Measurements from ENCODE around the gene DACH1. TPM values are rescaled to one million over a fixed set of nuclear protein-coding genes. Genes with fewer than 3 reads are reported as not detected.

Gene DACH1
- total RNA-seq, 1 donor from 2014 or later = 2.9 TPM

DNA sequence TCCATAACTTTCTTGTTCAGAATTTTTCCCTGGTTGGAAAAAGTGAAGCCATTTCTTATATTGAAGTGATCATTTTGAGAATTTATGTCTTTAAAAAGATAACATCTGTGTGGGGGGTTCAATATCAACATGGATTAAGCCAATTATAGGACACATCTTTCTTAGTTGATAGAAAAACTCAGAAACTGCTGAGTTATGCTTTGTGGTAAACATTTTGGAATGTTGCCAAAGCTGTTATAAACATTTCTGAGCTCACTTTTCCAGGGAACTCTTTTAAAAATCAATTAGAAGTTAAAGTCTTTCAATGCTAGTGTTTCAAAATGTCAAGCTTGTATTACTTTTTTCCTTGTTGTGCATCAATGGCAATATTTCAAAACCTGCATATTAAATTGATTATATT lies 248.8 kb downstream of the DACH1 start:
- DNase-seq (no peak), ATAC-seq (ENCODE audit: poor library complexity) (no peak)
- intact Hi-C loops (cut with DNase I) = no loop called here

DNA sequence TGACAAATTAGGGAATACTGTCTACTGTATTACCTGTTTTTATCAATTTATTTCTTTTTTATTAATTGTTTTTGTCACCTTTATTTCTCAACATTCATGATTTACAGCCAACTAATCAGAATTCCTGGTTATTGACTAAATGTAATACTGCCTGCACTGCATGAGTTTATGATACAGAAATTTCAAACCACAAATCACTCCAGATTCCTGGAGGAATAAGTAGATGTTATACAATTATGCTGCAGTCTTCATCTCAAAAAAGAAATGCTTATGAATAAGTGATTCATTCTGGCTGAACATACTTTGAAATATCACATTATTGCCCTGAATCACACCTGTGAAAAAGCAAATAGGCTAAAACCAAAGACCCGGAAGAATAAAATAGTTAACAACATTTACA lies 249.7 kb downstream of the DACH1 start:
- intact Hi-C loops (cut with DNase I) = no loop called here
- DNase-seq (no peak), ATAC-seq (ENCODE audit: poor library complexity) (no peak)

DNA sequence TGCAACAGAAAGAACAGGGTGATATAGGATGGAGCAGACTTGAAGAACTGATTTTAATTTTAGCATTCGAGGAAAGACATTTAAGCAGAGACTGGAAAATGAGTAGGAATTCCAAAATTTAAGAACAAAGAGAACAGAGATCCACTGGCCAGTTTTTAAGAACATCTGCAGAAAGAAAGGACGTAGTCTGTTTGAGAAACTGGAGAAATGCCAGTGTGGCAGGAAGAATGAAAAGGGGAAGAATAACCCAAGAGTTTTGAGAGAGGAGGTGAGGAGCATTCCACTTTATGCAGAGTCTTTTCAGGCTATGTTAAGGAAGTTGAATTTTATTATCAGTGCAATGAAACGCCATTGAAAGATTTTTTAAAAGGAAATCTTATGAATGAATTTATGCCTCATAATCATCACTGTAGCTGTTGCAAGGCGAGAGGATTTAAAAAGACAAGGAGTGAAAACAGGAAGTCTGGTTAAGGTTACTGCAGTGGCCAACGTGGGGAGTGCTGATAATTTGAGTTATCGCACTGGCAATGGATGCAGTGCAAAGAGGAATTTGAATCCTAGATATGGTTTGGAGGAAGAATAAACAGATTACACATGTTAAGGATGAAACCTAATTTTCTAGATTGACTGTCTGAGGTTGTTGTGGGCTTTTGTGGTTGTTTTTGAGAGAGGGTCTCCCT lies 253.8 kb downstream of the DACH1 start:
- ATAC-seq (ENCODE audit: poor library complexity) (no peak), DNase-seq (no peak)
- intact Hi-C loops (cut with DNase I) = no loop called here

DNA sequence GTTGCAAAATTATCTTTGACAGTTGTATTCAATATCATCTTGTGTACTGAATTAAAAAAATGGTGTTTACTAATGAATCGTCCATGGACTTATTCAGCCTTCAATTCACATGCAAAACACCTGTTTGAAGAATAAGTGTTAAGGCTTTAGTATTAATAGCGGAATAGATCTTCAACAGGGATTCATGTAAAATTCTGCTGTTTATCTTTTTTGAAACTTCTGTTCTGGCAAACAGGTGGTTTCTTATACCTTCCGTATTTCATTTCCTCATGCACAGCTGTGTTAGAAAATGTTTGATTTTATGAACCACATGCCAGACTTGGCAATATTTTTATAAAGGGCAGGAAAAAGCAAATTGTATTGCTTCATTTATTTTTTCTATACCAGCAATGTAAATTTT lies 255.7 kb downstream of the DACH1 start:
- intact Hi-C loops (cut with DNase I) = no loop called here
- ATAC-seq (ENCODE audit: poor library complexity) = no peak
- DNase-seq = no peak

DNA sequence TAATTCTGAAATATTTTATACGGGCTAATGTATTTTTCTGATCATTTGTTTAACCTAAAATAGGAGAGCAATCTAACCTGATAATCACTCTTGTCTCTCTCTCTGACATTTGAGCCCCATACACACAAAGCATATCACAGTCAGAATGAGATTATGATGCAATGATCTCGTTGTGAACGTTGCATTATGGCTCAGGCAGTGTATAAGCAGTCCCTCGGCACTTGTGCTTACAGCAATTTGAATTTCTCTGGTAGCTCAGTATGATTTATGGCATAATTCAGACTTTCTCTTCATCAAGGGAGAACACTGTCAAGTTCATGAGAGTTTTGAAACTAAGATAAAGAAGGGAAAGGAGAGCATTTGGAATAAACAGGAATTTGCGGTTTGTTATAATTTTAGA lies 256.1 kb downstream of the DACH1 start:
- DNase-seq = no peak
- ATAC-seq (ENCODE audit: poor library complexity) = no peak
- intact Hi-C loops (cut with DNase I) = no loop called here

DNA sequence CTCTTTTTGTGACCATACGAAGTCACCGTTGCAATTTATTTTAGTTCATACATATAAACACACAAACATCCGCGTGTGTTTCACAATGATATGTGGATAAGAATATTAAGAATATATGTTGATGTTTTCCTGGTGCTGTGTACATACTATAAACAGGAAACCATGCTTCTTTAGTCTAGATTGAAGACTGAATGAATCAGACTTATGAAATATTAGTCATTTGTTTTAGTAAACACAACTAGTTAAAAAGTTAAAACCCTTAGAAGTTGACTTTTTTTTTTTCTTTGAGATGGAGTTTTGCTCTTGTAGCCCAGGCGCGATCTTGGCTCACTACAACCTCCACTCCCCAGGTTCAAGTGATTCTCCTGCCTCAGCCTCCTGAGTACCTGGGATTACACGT lies 257.7 kb downstream of the DACH1 start:
- DNase-seq = no peak
- intact Hi-C loops (cut with DNase I) = no loop called here
- ATAC-seq (ENCODE audit: poor library complexity) = no peak

DNA sequence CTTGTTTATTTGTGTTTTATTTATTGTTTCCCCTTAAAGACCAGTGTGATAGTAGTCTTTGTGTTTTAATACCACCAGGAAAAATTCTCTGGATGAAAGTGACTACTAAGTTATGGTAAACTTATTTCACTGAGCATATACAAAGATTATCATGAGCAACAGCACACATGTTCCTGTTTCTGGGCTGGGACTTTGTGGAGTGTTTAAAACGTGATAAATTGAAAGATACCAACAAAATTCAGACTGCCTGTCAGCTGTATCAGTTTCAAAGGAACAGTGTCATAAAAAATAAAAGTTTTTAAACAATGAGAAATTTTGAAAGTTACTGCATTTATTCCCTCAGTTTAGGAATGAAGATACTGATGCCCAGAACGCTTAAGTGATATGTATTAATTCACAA lies 259.4 kb downstream of the DACH1 start:
- intact Hi-C loops (cut with DNase I) = no loop called here
- no peak for ATAC-seq (ENCODE audit: poor library complexity)

DNA sequence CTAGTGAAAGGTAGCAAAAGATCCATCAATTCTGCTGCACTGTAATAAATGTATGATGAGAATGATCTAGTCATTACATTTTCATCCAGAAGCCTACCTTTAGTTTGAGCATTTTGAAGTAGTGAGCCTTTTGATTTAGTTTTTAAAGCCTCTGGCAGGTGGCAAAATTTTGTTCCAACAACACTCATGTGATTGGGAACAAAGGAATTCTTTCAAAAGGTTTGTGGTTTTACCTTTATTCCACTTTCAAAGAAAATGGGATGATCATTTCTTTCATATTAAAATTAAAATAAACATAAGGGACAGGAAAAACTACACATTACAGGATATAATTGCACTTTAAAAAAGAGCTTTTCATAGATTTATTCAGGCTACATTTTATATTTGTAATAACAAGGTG lies 260.2 kb downstream of the DACH1 start:
- no peak for DNase-seq
- intact Hi-C loops (cut with DNase I) = no loop called here
- no peak for ATAC-seq (ENCODE audit: poor library complexity)

More for the DNA sequence above, 259.4 kb downstream of the DACH1 start:
- no peak for DNase-seq

DNA sequence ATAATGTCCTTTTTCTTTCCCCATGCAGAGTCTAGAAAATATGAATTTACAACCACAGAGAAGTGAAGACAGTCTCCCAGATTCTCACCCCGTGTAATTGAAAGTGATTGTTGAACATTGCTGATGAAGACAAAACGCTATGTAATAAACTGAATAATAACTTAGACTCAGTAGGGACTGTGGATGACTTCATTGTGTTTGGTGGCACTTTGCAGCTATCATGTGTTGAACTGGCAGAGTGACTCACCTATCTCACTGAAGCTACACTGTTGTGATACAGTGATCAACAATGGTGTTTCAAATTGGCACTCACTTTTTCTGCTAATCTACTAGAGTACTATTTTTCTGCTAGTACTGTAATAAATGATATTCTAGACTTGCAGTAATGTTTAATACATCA lies 261.3 kb downstream of the DACH1 start:
- intact Hi-C loops (cut with DNase I) = no loop called here
- no peak for DNase-seq
- no peak for ATAC-seq (ENCODE audit: poor library complexity)

DNA sequence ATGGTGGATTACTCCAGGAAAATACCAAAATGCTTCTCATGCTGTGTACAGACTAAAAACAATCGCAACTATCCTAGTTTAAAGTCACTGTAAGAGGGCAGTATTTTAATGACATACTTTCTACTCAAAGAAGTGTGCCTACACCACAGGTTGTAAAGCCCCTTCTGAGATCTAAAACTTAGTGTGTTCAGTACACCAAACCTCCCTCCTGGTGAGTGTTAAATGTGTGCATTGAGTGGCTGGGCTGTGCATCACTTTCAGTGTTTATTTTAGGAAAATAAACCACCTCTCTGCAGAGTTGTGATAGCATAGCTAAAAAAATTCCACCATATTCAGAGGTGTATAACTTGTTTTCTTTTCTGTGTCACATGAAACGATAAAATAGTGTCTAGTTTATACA lies 263.7 kb downstream of the DACH1 start:
- intact Hi-C loops (cut with DNase I) = no loop called here
- no peak for DNase-seq
- no peak for ATAC-seq (ENCODE audit: poor library complexity)

DNA sequence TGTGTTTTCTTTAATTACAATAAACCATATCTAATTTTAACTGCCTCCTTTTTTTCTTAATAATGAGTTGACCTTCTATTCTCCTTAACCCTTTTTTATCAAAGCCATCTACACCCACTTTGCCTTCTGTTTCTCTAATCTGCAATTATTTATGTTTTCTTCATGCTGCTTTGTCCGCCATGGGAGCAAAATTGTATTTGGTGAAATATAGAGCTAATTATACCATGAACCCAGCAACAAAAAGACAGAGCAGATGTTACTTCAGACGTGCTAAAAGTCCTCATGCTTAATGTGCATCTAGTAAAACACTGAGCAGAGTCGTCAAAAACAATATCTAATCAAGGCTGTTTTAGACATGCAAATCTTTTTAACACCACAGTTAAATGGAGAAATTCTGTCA lies 264.7 kb downstream of the DACH1 start:
- DNase-seq (no peak), ATAC-seq (ENCODE audit: poor library complexity) (no peak)
- intact Hi-C loops (cut with DNase I) = no loop called here

DNA sequence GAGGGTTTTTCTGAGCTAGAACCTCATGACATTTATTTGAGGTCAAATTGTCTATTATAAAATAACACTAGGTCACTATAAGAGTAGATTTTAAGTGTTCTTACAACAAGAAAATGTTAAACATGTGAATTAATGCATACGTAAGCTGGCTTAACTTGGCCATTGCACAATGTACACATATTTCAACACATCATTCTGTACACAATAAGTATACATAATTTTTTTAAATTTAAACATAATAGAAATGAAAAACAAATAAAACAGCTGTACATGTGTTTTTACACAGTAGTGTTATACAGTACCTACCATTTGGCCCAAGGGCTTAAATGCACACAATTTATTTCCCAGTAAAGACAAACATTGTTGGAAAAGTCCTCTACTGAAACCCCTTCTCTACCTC lies 269.9 kb downstream of the DACH1 start:
- DNase-seq = no peak
- intact Hi-C loops (cut with DNase I) = no loop called here
- ATAC-seq (ENCODE audit: poor library complexity) = no peak

DNA sequence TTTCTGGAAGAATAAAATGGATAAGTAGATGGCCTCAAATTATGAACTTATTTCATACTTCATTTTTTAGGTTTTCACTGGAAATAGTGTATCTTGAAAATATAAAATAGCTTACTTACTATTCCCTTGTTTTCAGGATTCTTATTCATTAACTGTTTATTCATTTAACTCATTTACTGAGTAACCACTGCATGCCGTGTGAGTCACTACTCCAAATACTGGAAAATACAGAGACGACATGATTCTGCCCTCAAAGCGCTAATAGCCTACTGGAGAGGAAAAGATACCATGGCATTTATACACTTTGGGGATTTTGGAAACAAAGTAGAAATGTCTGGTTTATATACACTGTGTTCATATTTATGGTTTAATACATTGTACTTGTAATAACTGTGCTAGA lies 270.9 kb downstream of the DACH1 start:
- ATAC-seq (ENCODE audit: poor library complexity) (no peak), DNase-seq (no peak)
- intact Hi-C loops (cut with DNase I) = no loop called here

DNA sequence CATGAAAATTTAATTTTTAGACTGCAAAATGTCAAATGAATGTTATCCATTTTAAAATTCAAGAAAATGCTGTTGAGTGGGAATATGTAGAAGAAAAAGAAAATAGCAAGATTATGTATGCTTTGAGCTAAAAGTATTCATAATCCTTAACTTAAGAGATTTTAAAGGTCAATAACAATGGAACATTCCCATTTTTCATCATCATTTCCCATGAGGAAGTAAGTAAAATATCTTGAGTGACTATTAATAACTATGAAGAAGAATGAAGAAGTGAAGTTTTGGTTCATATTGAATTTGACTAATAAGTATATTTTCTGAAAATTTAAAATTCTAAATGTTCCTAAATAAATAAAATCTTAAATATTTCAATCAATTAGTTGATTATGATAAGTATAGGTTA lies 273.4 kb downstream of the DACH1 start:
- intact Hi-C loops (cut with DNase I) = no loop called here
- no peak for DNase-seq
- ATAC-seq (ENCODE audit: poor library complexity) = no peak

DNA sequence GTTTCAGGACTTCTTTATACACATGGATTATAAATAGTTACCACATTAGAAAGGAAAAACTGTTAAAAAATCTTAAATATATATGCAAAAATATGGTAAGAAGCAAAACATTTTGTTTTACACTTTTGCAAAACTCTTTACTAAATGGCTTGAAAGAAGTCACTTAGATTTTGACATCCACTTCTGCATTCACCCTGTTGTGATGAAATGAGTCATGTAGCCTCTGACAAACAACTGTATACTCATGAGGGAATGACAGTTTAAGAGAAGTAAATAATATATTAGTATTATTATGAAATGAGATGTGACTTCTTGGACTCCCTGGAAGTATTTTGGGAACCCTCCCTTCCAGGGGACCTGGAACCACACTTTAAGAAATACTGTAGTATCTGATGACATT lies 275.6 kb downstream of the DACH1 start:
- DNase-seq = no peak
- ATAC-seq (ENCODE audit: poor library complexity) = no peak
- intact Hi-C loops (cut with DNase I) = no loop called here

DNA sequence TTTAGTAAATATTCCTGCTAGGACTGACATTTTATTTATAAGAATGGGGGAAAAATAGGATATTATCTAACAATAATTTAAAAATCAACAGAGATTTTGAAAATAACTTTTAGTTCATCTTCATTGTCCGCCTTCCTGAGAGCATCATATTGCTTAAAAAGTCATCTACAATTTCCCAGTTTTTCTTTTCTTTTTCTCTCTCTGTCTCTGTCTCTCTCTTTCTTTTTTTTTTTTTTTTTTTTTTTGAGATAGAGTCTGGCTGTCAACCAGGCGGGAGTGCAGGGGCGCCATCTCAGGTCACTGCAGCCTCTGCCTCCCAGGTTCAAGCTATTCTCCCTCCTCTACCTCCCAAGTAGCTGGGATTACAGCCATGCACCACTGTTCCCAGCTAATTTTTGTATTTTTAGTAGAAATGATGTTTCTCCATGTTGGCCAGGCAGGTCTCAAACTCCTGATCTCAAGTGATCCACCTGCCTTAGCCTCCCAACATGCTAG lies 276.3 kb downstream of the DACH1 start:
- ATAC-seq (ENCODE audit: poor library complexity) = no peak
- DNase-seq = no peak
- intact Hi-C loops (cut with DNase I) = no loop called here

DNA sequence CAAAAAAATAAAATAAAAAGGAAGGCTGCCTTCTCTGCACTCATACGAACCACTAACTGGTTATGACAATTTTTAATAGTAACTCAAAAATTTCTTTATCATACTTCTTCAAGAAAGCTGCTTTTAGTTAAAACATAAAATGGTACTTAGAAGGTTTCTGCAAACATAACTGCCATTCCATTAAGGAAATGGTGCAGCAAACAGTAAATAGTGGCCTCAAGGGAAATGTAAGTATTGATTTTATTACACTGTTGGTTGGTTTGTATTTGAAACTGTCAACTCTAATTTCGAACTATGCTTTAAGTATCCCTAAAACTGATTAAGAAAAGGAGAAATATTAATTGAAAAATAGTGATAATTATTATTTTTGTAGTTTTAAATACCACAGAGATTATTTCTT lies 278.0 kb downstream of the DACH1 start:
- intact Hi-C loops (cut with DNase I) = no loop called here
- no peak for DNase-seq
- no peak for ATAC-seq (ENCODE audit: poor library complexity)

DNA sequence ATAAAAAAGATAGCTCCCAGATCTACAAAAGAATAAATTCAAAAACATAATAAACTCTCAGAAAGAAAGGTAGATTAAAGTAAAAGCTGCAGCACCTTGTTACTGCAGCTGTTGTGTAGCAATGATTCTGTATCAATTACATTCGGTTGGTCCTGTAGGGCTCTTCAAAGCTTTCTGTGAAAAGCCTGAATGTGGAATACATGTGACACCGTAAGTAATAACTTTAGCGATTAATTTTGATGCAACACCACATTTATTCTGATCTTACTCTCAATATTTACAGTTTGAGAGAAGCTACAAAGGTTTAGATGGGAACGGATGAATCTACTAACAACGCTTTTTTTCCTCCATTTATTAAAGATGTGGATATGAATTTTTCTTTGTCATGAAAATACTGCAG lies 279.2 kb downstream of the DACH1 start:
- no peak for DNase-seq
- intact Hi-C loops (cut with DNase I) = no loop called here
- no peak for ATAC-seq (ENCODE audit: poor library complexity)

DNA sequence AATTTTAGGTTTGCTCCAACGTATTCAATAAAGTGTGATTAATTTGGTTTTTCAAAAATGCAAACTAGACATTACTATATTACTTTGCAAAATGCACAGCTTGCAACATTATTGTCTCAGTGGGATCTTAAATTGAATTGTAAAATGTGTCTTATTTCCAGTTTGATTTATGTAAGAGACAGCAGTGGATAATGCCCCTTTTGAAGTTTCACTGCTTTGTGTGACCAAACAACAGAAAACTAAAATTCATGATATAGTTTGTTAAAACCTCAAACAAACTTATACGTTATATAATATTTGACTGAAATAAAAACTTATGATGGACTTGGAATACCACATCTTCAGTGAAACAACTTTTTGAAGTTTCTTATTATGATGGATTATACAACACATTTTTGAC lies 279.8 kb downstream of the DACH1 start:
- no peak for DNase-seq
- ATAC-seq (ENCODE audit: poor library complexity) = no peak
- intact Hi-C loops (cut with DNase I) = no loop called here

DNA sequence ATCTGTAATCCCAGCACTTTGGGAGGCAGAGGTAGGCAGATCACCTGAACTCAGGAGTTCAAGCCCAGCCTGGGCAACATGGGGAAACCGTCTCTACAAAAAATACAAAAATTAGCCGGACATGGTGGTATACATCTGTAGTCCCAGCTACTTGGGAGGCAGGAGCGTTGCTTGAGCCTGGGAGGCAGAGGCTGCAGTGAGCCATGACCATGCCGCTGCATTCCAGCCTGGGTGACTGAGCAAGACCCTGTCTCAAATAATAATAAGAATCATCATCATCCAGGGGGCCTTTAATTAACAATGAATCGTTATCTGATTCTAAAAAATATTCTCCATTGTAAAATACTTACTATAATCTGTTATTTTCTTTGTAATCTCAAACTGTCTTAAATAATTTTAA lies 283.4 kb downstream of the DACH1 start:
- intact Hi-C loops (cut with DNase I) = no loop called here
- DNase-seq (no peak), ATAC-seq (ENCODE audit: poor library complexity) (no peak)

DNA sequence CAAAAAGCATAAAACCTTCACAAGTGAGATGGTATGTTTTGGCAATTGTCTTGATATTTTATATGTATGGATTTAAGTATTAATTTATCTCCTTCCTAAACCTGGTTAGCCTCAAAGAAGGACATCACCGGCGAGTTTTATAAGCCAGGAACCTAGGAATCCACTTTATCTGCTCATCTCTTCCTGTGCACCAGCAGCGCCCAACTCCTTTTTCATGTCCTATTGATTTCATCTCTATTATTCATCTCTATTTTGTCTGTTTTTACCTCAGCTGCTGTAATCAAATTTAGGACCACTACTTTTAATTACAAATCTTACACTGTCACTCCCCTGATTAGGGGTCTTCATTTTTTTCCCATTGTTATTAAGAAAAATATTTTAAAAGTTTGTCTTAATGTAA lies 286.4 kb downstream of the DACH1 start:
- intact Hi-C loops (cut with DNase I) = no loop called here
- ATAC-seq (ENCODE audit: poor library complexity) = no peak

More for the DNA sequence above, 286.4 kb downstream of the DACH1 start:
- DNase-seq = no peak
